Esophagus squamous epithelium (tissue), 4 donors: Measurements from ENCODE around the gene ENO4.

ENCODE experiments used
- POLR2A ChIP-seq, 4 donors: fragments of 450-650 bp; IDR thresholded peaks; one replicate each; pipeline ENCODE4 v1.6.1; 2017; ENCODE audit warnings: antibody characterized with exemption in 4 of 4, mild to moderate bottlenecking in 4 of 4, moderate library complexity in 3 of 4
- TF ChIP-seq, protein P1 (sequence below), 6 experiments: fragments of 450-650 bp in 4 of 6; fragments of 200-600 bp in 2 of 6; sonication (generic) in 2 of 6; IDR thresholded peaks; one replicate each; pipeline ENCODE4 v1.5.1; 2016 to 2019; ENCODE audit warnings: antibody characterized with exemption in 6 of 6, mild to moderate bottlenecking in 4 of 6, moderate library complexity in 4 of 6

DNA sequence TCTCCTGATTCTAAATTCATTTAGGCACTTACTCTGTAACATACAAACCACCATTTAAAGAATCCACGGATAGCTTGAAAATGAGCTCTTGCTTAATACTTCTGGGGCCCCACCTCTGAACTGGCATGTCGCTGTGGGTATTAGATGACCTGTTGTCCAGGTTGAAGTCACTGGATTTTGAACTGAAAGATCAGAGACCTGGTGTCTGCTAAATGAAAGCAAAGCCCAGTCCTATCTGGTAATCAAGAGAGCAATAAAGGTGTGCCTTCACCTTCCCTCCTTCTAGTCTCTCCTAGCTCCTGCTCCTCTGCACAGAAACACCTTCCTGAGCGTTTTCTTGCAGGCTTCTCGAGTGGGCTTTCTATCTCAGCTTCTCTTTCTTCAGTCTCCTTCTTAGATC lies 4.4 kb downstream of the ENO4 start:
- TF ChIP-seq, protein P1, sequence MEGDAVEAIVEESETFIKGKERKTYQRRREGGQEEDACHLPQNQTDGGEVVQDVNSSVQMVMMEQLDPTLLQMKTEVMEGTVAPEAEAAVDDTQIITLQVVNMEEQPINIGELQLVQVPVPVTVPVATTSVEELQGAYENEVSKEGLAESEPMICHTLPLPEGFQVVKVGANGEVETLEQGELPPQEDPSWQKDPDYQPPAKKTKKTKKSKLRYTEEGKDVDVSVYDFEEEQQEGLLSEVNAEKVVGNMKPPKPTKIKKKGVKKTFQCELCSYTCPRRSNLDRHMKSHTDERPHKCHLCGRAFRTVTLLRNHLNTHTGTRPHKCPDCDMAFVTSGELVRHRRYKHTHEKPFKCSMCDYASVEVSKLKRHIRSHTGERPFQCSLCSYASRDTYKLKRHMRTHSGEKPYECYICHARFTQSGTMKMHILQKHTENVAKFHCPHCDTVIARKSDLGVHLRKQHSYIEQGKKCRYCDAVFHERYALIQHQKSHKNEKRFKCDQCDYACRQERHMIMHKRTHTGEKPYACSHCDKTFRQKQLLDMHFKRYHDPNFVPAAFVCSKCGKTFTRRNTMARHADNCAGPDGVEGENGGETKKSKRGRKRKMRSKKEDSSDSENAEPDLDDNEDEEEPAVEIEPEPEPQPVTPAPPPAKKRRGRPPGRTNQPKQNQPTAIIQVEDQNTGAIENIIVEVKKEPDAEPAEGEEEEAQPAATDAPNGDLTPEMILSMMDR (IDR thresholded peaks at IDR 0.05), result no peak
- no peak for TF ChIP-seq POLR2A (IDR thresholded peaks at IDR 0.05)
